ENCODE results near the gene DMD.

GRCh38 chrX:31298916-31299315, 1912.4 kb downstream of the DMD start:
- TF ChIP-seq CTCF (conservative IDR thresholded peaks at IDR 0.05 in 1 of 2, IDR thresholded peaks at IDR 0.05 in 1 of 2; ENCODE audit: low read depth in 1 of 2, low read length in 2 of 2) (no peak), EZH2 (IDR thresholded peaks at IDR 0.05; ENCODE audit: low read length, missing control alignments) (no peak)
